ENCODE results near the gene SPSB3.

DNA sequence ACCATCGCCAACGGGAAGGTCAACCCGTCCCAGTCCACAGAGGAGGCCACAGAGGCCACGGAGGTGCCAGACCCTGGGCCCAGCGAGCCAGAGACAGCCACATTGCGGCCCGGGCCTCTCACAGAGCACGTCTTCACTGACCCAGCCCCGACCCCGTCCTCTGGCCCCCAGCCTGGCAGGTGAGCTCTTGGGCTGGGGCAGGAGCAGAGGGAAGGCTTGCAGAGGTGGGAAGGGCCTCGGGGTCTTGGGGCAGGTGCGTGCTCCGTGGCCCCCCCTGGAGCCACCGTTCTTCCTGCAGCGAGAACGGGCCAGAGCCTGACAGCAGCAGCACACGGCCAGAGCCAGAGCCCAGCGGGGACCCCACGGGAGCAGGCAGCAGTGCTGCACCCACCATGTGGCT lies 16.1 kb downstream of the SPSB3 start:
- TF ChIP-seq, protein P1, sequence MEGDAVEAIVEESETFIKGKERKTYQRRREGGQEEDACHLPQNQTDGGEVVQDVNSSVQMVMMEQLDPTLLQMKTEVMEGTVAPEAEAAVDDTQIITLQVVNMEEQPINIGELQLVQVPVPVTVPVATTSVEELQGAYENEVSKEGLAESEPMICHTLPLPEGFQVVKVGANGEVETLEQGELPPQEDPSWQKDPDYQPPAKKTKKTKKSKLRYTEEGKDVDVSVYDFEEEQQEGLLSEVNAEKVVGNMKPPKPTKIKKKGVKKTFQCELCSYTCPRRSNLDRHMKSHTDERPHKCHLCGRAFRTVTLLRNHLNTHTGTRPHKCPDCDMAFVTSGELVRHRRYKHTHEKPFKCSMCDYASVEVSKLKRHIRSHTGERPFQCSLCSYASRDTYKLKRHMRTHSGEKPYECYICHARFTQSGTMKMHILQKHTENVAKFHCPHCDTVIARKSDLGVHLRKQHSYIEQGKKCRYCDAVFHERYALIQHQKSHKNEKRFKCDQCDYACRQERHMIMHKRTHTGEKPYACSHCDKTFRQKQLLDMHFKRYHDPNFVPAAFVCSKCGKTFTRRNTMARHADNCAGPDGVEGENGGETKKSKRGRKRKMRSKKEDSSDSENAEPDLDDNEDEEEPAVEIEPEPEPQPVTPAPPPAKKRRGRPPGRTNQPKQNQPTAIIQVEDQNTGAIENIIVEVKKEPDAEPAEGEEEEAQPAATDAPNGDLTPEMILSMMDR (IDR thresholded peaks at IDR 0.05) = no peak
- TF ChIP-seq POLR2A (IDR thresholded peaks at IDR 0.05) = no peak
